ENCODE results near the gene NRG3. TPM values are rescaled to one million over a fixed set of nuclear protein-coding genes. Genes with fewer than 3 reads are reported as not detected.

NRG3 gene
- total RNA-seq, 1 experiment from 2014 or later = 0.66 TPM

GRCh38 chr10:82208726-82209125 is 333.7 kb downstream of the NRG3 start:
- POLR2A ChIA-PET = no interaction called here
- H3K27me3 ChIP-seq (replicated peaks; ENCODE audit: control insufficient read depth, insufficient read depth, low read length) = no peaks in the 10 kb centered on the region
- Mint-ChIP-seq H3K4me3 (ENCODE audit: unreplicated experiment) (no peak overlapping the region), H3K9me3 (ENCODE audit: unreplicated experiment) (peaks cover 7% of the 10 kb centered on the region), H3K27me3 (ENCODE audit: insufficient read depth, unreplicated experiment) (no peaks in the 10 kb centered on the region), H3K4me1 (ENCODE audit: low read depth, unreplicated experiment) (no peaks in the 10 kb centered on the region), H3K27ac (ENCODE audit: unreplicated experiment) (no peak overlapping the region), H3K36me3 (ENCODE audit: insufficient read depth, unreplicated experiment) (no peaks in the 10 kb centered on the region)
- no peaks in the 10 kb centered on the region for H3K36me3 ChIP-seq (ENCODE audit: control insufficient read depth, insufficient read depth, low read length)
- intact Hi-C loops (cut with micrococcal nuclease; ENCODE audit: unreplicated experiment) = no loop called here
- CTCF ChIA-PET = no interaction called here
- no TSS peak for BruUV-seq (replicated peaks)
- no peak for DNase-seq
- TF ChIP-seq CTCF (IDR thresholded peaks at IDR 0.05; ENCODE audit: insufficient read depth in 1 of 2, low read depth in 1 of 2, low read length in 1 of 2, severe bottlenecking in 1 of 2, unreplicated experiment in 1 of 2) = no peak
- H3K4me3 ChIP-seq (ENCODE audit: low read depth, low read length) = no peak overlapping the region
- H3K9me3 ChIP-seq = no peaks in the 10 kb centered on the region
- H3K4me1 ChIP-seq = no peaks in the 10 kb centered on the region

- Mint-ChIP-seq H3K4me3 (ENCODE audit: unreplicated experiment) (no peak overlapping the region), H3K4me1 (ENCODE audit: low read depth, unreplicated experiment) (no peaks in the 10 kb centered on the region), H3K36me3 (ENCODE audit: insufficient read depth, unreplicated experiment) (no peaks in the 10 kb centered on the region), H3K9me3 (ENCODE audit: unreplicated experiment) (no peaks in the 10 kb centered on the region), H3K27ac (ENCODE audit: unreplicated experiment) (no peak overlapping the region), H3K27me3 (ENCODE audit: insufficient read depth, unreplicated experiment) (no peaks in the 10 kb centered on the region)
- no peaks in the 10 kb centered on the region for H3K4me1 ChIP-seq
- no peaks in the 10 kb centered on the region for H3K36me3 ChIP-seq (ENCODE audit: control insufficient read depth, insufficient read depth, low read length)
- ChIA-PET POLR2A (no interaction called here), CTCF (no interaction called here)
- H3K27me3 ChIP-seq (replicated peaks; ENCODE audit: control insufficient read depth, insufficient read depth, low read length) = no peaks in the 10 kb centered on the region
- intact Hi-C loops (cut with micrococcal nuclease; ENCODE audit: unreplicated experiment) = no loop called here
- no TSS peak for BruUV-seq (replicated peaks)
- H3K9me3 ChIP-seq = no peaks in the 10 kb centered on the region
- no peak for DNase-seq
- TF ChIP-seq CTCF (IDR thresholded peaks at IDR 0.05; ENCODE audit: insufficient read depth in 1 of 2, low read depth in 1 of 2, low read length in 1 of 2, severe bottlenecking in 1 of 2, unreplicated experiment in 1 of 2) = no peak
- no peak overlapping the region for H3K4me3 ChIP-seq (ENCODE audit: low read depth, low read length)
These were observed 335.3 kb downstream of the NRG3 start for GRCh38 chr10:82210331-82210730.

- no peaks in the 10 kb centered on the region for H3K9me3 ChIP-seq
- H3K27me3 ChIP-seq (replicated peaks; ENCODE audit: control insufficient read depth, insufficient read depth, low read length) = no peaks in the 10 kb centered on the region
- no peaks in the 10 kb centered on the region for H3K27me3 Mint-ChIP-seq (ENCODE audit: insufficient read depth, unreplicated experiment)
- no peaks in the 10 kb centered on the region for H3K36me3 Mint-ChIP-seq (ENCODE audit: insufficient read depth, unreplicated experiment)
- no peak for TF ChIP-seq CTCF (IDR thresholded peaks at IDR 0.05; ENCODE audit: insufficient read depth in 1 of 2, low read depth in 1 of 2, low read length in 1 of 2, severe bottlenecking in 1 of 2, unreplicated experiment in 1 of 2)
- H3K4me3 Mint-ChIP-seq (ENCODE audit: unreplicated experiment) = no peak overlapping the region
- DNase-seq = no peak
- no peaks in the 10 kb centered on the region for H3K9me3 Mint-ChIP-seq (ENCODE audit: unreplicated experiment)
- no peak overlapping the region for H3K4me3 ChIP-seq (ENCODE audit: low read depth, low read length)
- no peaks in the 10 kb centered on the region for H3K4me1 Mint-ChIP-seq (ENCODE audit: low read depth, unreplicated experiment)
- no peak overlapping the region for H3K27ac Mint-ChIP-seq (ENCODE audit: unreplicated experiment)
- intact Hi-C loops (cut with micrococcal nuclease; ENCODE audit: unreplicated experiment) = no loop called here
- ChIA-PET CTCF (interaction anchor here (0.7 kb wide), 1 partner anchor 532 kb away, joined by 9 read pairs; no protein-coding TSS in a partner anchor), POLR2A (no interaction called here)
- no peaks in the 10 kb centered on the region for H3K4me1 ChIP-seq
- BruUV-seq (replicated peaks) = no TSS peak
- no peaks in the 10 kb centered on the region for H3K36me3 ChIP-seq (ENCODE audit: control insufficient read depth, insufficient read depth, low read length)
These were observed 336.4 kb downstream of the NRG3 start for GRCh38 chr10:82211346-82211745.

Measured in Caco-2 (cell line).